ENCODE results near the gene HLTF.
"Not testable (repeated sequence)": the region's sequence is repeated elsewhere in the genome, so short reads cannot be mapped to it uniquely, and the experiment has no call there.

HLTF gene

GRCh38 chr3:149086232-149086988 lies at the start of gene HLTF:
HLTF (minus strand) TSS chr3:149086533; CDS start chr3:149086336, 197 bp downstream.
- no peak for FAIRE-seq

- FAIRE-seq = no peak
These were observed 48.2 kb upstream of the HLTF start for GRCh38 chr3:149134575-149134974.

- FAIRE-seq = no peak
These were observed 45.3 kb upstream of the HLTF start for GRCh38 chr3:149131589-149131988.

GRCh38 chr3:149129326-149130205 lies 43.2 kb upstream of the HLTF start, which contains the start of gene HPS3:
HPS3 (plus strand) TSS chr3:149129638; CDS start chr3:149129724, 86 bp downstream.
- FAIRE-seq = no peak

- FAIRE-seq = no peak
These were observed 42.5 kb upstream of the HLTF start for GRCh38 chr3:149128821-149129220.

GRCh38 chr3:149122721-149123578 lies 36.6 kb upstream of the HLTF start:
- FAIRE-seq = peak; percentile 55

GRCh38 chr3:149120051-149120972 lies 34.0 kb upstream of the HLTF start:
- FAIRE-seq = no peak

- FAIRE-seq = no peak
These were observed 33.1 kb upstream of the HLTF start for GRCh38 chr3:149119466-149119865.

GRCh38 chr3:149118724-149119123 lies 32.4 kb upstream of the HLTF start:
- FAIRE-seq = no peak

- FAIRE-seq = no peak
These were observed 28.8 kb upstream of the HLTF start for GRCh38 chr3:149115114-149115513.

- no peak for FAIRE-seq
These were observed 28.1 kb upstream of the HLTF start for GRCh38 chr3:149114458-149114857.

GRCh38 chr3:149104484-149104883 lies 18.2 kb upstream of the HLTF start:
- FAIRE-seq = no peak

GRCh38 chr3:149101641-149102040 lies 15.3 kb upstream of the HLTF start:
- FAIRE-seq = no peak

- FAIRE-seq = no peak
These were observed 14.8 kb upstream of the HLTF start for GRCh38 chr3:149101154-149101553.

GRCh38 chr3:149097987-149098386 lies 11.7 kb upstream of the HLTF start:
- FAIRE-seq = not testable (repeated sequence)

- no peak for FAIRE-seq
These were observed 9.2 kb upstream of the HLTF start for GRCh38 chr3:149095487-149095886.

- no peak for FAIRE-seq
These were observed 5.7 kb upstream of the HLTF start for GRCh38 chr3:149091983-149092382.

GRCh38 chr3:149090907-149091306 lies 4.6 kb upstream of the HLTF start:
- FAIRE-seq = no peak

GRCh38 chr3:149090461-149090860 lies 4.1 kb upstream of the HLTF start:
- FAIRE-seq = no peak

GRCh38 chr3:149089395-149089794 lies 3.1 kb upstream of the HLTF start:
- FAIRE-seq = no peak

GRCh38 chr3:149087208-149087607 lies 875 bp upstream of the HLTF start:
- FAIRE-seq = no peak

- no peak for FAIRE-seq
These were observed 503 bp downstream of the HLTF start for GRCh38 chr3:149085828-149086231.
